ENCODE measurements around the gene CD93.

DNA sequence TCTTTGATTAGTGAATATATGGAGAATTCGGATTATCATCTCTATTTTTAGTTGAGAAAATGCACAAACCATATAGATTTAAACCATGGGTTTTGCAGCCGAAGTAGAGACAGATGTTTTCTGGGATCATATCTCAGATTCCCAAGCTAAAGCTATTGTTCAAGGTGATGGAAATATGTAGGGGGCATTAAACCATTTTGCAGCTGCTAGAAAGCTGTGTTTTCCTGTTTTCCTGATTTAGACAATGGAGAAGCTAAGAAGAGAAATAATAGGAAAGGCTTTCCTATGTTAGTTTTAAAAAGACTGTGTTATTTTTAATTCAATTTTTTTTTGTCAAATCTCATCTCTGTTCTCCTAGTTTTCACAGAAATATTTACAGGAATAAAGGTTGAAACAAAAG lies 6.2 kb downstream of the CD93 start:
- TF ChIP-seq, protein P1, sequence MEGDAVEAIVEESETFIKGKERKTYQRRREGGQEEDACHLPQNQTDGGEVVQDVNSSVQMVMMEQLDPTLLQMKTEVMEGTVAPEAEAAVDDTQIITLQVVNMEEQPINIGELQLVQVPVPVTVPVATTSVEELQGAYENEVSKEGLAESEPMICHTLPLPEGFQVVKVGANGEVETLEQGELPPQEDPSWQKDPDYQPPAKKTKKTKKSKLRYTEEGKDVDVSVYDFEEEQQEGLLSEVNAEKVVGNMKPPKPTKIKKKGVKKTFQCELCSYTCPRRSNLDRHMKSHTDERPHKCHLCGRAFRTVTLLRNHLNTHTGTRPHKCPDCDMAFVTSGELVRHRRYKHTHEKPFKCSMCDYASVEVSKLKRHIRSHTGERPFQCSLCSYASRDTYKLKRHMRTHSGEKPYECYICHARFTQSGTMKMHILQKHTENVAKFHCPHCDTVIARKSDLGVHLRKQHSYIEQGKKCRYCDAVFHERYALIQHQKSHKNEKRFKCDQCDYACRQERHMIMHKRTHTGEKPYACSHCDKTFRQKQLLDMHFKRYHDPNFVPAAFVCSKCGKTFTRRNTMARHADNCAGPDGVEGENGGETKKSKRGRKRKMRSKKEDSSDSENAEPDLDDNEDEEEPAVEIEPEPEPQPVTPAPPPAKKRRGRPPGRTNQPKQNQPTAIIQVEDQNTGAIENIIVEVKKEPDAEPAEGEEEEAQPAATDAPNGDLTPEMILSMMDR (conservative IDR thresholded peaks at IDR 0.05; ENCODE audit: low read length): no peak
- TF ChIP-seq EZH2phosphoT487 (IDR thresholded peaks at IDR 0.05; ENCODE audit: borderline replicate concordance): no peak

Measured in Loucy (cell line).